ENCODE measurements around the gene DCTPP1. TPM values are rescaled to one million over a fixed set of nuclear protein-coding genes. Genes with fewer than 3 reads are reported as not detected.
"Not testable (repeated sequence)": the region's sequence is repeated elsewhere in the genome, so short reads cannot be mapped to it uniquely, and the experiment has no call there.

DCTPP1 gene
- 10 to 100 TPM; 24.9 to 37.9 (median 28.5) TPM for total RNA-seq (2021; fragmentation: NEBNext Ultra II Directional; extraction: Animal tissue kit (Norgen Biotek cat#: 25700))
- long read RNA-seq, transcript DCTPP1-201 (3 exons, 1,222 nt), result major isoform, 35 of 37 reads
- long read RNA-seq, partial matches to known transcripts, result 0 of 37 reads
- long read RNA-seq, other reads (novel, unspliced or antisense), result 2 of 37 reads

DNA sequence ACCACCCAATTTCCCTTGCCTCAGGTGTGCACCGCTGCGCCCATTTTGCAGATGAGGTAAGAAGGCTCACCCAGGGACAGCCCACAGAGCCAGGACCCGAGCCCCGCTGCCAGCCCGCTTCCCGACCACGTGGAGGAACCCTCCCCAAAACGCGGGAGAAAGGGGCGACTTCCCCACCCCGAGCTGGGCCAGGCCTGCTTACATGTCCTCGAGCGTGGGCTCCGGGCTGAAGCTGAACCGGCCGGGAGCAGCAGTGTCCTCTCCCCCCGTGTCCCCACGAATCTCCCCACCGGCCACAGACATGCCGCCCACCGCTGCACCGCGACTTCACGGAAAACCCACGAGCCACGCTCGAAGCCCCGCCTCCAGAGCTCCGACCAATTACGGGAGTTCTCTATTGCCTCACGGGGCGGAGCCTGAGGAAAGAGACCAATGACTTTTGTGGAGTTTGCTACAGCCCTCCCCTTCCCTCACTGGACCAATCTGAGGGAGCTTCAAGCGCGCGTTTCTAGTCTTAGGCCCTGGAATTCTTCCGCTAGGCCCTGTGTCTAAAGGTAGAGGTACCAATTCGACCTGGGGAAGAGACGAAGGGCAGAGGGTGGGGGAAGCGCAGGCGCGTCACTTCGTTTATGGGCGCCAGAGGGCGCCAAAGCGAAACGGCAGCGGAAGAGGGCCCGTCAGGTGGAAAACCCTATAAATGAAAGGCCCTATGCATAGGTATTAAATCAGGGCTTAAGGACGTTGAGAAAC, at the start of gene DCTPP1:
TSS of gene DCTPP1 (minus strand) at position 353 of the 750 bp plus-strand sequence. CDS start at position 303, 50 bp downstream.
- H3K36me3 Mint-ChIP-seq (ENCODE audit: low read depth), result peaks cover 11% of the 10 kb centered on the region
- DNase-seq, result peak; percentile 98
- TF ChIP-seq, protein P1, sequence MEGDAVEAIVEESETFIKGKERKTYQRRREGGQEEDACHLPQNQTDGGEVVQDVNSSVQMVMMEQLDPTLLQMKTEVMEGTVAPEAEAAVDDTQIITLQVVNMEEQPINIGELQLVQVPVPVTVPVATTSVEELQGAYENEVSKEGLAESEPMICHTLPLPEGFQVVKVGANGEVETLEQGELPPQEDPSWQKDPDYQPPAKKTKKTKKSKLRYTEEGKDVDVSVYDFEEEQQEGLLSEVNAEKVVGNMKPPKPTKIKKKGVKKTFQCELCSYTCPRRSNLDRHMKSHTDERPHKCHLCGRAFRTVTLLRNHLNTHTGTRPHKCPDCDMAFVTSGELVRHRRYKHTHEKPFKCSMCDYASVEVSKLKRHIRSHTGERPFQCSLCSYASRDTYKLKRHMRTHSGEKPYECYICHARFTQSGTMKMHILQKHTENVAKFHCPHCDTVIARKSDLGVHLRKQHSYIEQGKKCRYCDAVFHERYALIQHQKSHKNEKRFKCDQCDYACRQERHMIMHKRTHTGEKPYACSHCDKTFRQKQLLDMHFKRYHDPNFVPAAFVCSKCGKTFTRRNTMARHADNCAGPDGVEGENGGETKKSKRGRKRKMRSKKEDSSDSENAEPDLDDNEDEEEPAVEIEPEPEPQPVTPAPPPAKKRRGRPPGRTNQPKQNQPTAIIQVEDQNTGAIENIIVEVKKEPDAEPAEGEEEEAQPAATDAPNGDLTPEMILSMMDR (IDR thresholded peaks at IDR 0.05), result peak; percentile 83
- peaks cover 6% of the 10 kb centered on the region for H3K27me3 Mint-ChIP-seq (ENCODE audit: insufficient read depth)
- no peaks in the 10 kb centered on the region for H3K9me3 Mint-ChIP-seq
- no peaks in the 10 kb centered on the region for H3K4me1 Mint-ChIP-seq (ENCODE audit: low read depth)
- no peak within 1 kb of the TSS for H3K4me3 Mint-ChIP-seq
- no peak within 1 kb of the TSS for H3K27ac Mint-ChIP-seq

DNA sequence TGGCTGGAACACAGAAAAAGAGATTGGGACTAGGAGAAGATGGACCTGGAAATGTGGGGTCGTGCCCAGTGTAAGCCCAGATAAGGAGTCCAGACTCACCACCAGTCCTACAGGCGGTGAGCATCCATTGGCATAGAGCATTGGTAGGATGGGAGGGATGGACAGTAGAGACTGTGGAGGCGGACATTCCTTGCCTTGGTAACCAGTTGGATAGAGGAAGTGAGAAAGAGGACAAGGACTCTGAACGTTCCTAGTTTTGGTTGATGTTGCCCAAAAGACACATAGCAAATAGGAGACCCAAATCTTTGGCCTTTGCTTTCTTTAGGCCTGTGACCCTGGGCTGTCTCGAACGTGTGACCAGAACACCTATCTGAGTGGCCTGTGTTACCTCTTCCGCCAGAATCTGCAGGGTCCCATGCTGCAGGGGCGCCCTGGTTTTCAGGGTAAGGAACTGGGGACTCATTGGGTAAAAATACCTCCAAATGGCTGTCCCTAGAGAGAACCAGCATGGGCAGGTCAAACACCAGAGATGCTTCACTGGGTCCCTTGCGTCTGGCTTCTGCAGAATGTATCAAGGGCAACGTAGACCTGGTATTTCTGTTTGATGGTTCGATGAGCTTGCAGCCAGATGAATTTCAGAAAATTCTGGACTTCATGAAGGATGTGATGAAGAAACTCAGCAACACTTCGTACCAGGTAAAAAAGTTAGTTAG, 49.1 kb upstream of the DCTPP1 start:
- no peak overlapping the region for H3K4me3 Mint-ChIP-seq
- TF ChIP-seq, protein P1 (IDR thresholded peaks at IDR 0.05), result no peak

DNA sequence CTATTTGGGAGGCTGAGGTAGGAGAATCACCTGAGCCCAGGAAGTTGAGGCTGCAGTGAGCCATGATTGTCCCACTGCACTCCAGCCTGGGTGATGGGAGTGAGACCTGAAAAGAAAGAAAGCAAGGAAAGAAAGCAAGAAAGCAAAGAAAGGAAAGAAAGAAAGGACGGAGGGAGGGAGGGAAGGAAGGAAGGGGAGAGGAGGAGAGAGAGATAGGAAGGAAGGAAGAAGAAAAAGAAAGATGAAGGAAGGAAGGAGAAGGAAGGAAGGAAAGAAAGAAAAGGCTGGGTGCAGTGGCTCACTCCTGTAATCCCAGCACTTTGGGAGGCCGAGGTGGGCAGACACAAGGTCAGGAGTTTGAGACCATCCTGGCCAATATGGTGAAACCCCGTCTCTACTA, 47.9 kb upstream of the DCTPP1 start:
- not testable (repeated sequence) for H3K36me3 Mint-ChIP-seq (ENCODE audit: low read depth); DNase-seq; H3K27ac Mint-ChIP-seq; H3K9me3 Mint-ChIP-seq; H3K4me1 Mint-ChIP-seq (ENCODE audit: low read depth); H3K4me3 Mint-ChIP-seq
- peaks cover 41% of the 10 kb centered on the region for H3K27me3 Mint-ChIP-seq (ENCODE audit: insufficient read depth)

More for the DNA sequence above, 49.1 kb upstream of the DCTPP1 start:
- no peaks in the 10 kb centered on the region for H3K36me3 Mint-ChIP-seq (ENCODE audit: low read depth)
- no peaks in the 10 kb centered on the region for H3K4me1 Mint-ChIP-seq (ENCODE audit: low read depth)
- peaks cover 36% of the 10 kb centered on the region for H3K27me3 Mint-ChIP-seq (ENCODE audit: insufficient read depth)
- DNase-seq, result no peak
- no peaks in the 10 kb centered on the region for H3K9me3 Mint-ChIP-seq
- H3K27ac Mint-ChIP-seq, result no peak overlapping the region

DNA sequence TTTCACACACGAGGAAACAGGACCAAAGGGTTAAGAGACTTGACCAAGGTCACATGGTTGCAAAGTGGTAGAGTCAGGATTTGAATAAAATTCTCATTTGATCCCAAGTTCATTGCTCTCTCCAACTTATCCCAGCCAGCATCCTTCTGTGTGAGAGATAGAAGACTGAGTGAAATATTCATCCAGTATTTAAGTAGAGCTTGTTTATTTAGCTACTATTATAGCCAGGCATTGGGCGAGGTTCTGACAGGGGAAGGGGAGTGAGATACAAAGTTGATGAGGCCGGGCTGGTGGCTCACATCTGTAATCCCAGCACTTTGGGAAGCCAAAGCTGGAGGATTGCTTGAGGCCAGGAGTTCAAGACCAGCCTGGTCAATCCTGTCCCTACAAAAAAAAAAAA, 47.2 kb upstream of the DCTPP1 start:
- H3K4me1 Mint-ChIP-seq (ENCODE audit: low read depth), result no peaks in the 10 kb centered on the region
- TF ChIP-seq, protein P1 (IDR thresholded peaks at IDR 0.05), result no peak
- DNase-seq, result no peak
- H3K36me3 Mint-ChIP-seq (ENCODE audit: low read depth), result no peaks in the 10 kb centered on the region
- no peaks in the 10 kb centered on the region for H3K9me3 Mint-ChIP-seq
- H3K4me3 Mint-ChIP-seq, result no peak overlapping the region
- no peak overlapping the region for H3K27ac Mint-ChIP-seq
- peaks cover 40% of the 10 kb centered on the region for H3K27me3 Mint-ChIP-seq (ENCODE audit: insufficient read depth)

DNA sequence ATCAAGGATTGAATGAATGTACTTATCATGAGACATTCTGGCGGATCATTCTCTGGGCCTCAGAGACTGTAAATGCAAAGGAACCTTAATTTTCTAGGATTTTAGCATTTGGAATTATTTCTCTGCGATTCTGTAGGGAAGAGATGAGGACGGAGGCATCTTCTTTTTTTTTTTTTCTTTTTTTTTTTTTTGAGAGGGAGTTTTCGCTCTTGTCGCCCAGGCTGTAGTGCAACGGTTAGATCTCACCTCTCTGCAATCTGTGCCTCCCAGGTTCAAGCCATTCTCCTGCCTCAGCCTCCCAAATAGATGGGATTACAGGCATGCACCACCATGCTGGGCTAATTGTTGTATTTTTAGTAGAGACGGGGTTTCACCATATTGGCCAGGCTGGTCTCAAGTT, 44.9 kb upstream of the DCTPP1 start:
- no peaks in the 10 kb centered on the region for H3K4me1 Mint-ChIP-seq (ENCODE audit: low read depth)
- DNase-seq, result no peak
- no peaks in the 10 kb centered on the region for H3K36me3 Mint-ChIP-seq (ENCODE audit: low read depth)
- H3K27me3 Mint-ChIP-seq (ENCODE audit: insufficient read depth), result peaks cover 33% of the 10 kb centered on the region
- H3K27ac Mint-ChIP-seq, result no peak overlapping the region
- H3K4me3 Mint-ChIP-seq, result no peak overlapping the region
- TF ChIP-seq, protein P1 (IDR thresholded peaks at IDR 0.05), result no peak
- no peaks in the 10 kb centered on the region for H3K9me3 Mint-ChIP-seq

DNA sequence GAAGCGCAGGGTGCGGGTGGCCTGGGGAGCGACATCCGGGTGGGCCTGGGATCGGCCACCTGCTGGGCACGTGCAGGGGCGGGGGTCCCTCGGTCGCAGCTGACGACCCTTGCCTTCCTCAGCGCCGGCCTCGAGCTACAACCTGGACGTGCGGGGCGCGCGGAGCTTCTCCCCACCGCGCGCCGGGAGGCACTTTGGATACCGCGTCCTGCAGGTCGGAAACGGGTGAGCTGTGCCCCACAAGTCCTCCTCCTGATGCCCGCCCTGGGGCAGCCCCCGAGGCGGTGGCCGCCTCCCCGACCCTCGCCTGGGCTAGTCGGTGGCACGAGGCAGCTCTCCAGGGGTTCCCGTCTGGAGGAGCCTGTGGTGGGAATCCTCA, 44.2 kb upstream of the DCTPP1 start:
- Mint-ChIP-seq H3K36me3 (ENCODE audit: low read depth) (no peaks in the 10 kb centered on the region), H3K4me1 (ENCODE audit: low read depth) (no peaks in the 10 kb centered on the region), H3K9me3 (no peaks in the 10 kb centered on the region), H3K27me3 (ENCODE audit: insufficient read depth) (peaks cover 33% of the 10 kb centered on the region), H3K4me3 (no peak overlapping the region), H3K27ac (no peak overlapping the region)
- TF ChIP-seq, protein P1 (IDR thresholded peaks at IDR 0.05), result no peak
- no peak for DNase-seq
